ENCODE data around the gene TPM4. TPM values are rescaled to one million over a fixed set of nuclear protein-coding genes. Genes with fewer than 3 reads are reported as not detected.

The TPM4 gene
- total RNA-seq, 1 experiment from 2014 or later: 219 TPM

DNA sequence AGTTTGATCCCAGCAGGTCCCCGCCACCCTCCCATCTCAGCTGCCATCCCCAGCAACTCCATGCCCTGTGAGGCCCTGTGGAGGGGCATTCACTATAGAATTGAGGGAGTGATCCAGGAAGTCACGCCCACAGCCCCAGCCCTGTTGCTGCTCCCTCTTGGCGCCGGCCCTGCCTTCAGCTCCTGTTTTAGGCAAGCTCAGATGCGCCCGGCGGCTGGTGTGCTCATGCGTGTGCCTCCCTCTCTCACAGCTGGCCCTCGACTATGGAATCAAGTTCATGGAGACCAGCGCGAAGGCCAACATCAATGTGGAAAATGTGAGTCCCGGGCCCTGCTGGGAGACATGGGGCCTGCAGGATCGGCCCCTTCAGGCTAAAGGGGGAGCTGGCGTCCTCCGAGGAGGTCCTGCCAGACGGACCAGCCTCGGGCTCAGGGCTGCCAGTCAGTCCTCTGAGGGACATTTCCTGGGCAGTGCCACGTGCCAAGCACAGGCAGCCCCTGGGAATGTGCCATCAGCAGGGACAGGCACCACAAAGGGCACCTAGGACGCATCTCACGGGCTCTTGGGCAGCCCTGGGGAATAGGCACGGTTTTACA is 51.6 kb downstream of the TPM4 start:
- H3K36me3 Mint-ChIP-seq (ENCODE audit: insufficient read depth, unreplicated experiment): peaks cover 49% of the 10 kb centered on the region
- H3K27me3 Mint-ChIP-seq (ENCODE audit: unreplicated experiment): no peaks in the 10 kb centered on the region
- no peak overlapping the region for H3K4me3 Mint-ChIP-seq (ENCODE audit: low read depth, unreplicated experiment)
- CTCF ChIA-PET: no interaction called here
- DNase-seq: no peak
- BruUV-seq (replicated peaks): no TSS peak
- no peak overlapping the region for H3K27ac Mint-ChIP-seq (ENCODE audit: unreplicated experiment)
- TF ChIP-seq, protein P1, sequence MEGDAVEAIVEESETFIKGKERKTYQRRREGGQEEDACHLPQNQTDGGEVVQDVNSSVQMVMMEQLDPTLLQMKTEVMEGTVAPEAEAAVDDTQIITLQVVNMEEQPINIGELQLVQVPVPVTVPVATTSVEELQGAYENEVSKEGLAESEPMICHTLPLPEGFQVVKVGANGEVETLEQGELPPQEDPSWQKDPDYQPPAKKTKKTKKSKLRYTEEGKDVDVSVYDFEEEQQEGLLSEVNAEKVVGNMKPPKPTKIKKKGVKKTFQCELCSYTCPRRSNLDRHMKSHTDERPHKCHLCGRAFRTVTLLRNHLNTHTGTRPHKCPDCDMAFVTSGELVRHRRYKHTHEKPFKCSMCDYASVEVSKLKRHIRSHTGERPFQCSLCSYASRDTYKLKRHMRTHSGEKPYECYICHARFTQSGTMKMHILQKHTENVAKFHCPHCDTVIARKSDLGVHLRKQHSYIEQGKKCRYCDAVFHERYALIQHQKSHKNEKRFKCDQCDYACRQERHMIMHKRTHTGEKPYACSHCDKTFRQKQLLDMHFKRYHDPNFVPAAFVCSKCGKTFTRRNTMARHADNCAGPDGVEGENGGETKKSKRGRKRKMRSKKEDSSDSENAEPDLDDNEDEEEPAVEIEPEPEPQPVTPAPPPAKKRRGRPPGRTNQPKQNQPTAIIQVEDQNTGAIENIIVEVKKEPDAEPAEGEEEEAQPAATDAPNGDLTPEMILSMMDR (IDR thresholded peaks at IDR 0.05; ENCODE audit: unreplicated experiment): no peak
- H3K4me1 Mint-ChIP-seq (ENCODE audit: low read depth, unreplicated experiment): no peaks in the 10 kb centered on the region
- H3K9me3 Mint-ChIP-seq (ENCODE audit: low read depth, unreplicated experiment): no peaks in the 10 kb centered on the region
- intact Hi-C loops (cut with micrococcal nuclease; ENCODE audit: unreplicated experiment): no loop called here

DNA sequence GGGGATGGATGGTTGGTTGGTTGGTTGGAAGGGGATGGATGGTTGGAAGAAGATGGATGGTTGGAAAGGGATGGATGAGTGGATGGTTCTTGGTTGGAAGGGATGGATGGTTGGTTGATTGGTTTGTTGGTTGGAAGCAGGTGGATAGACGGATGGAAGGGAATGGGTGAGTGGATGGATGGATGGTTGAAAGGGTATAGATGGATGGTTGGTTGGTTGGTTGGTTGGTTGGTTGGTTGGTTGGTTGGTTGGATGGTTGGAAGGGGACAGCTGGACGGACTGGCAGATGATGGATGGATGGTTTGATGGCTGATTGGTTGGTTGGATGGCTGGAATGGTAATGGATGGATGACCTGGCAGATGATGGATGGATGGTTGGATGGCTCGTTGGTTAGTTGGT is 55.4 kb downstream of the TPM4 start:
- no TSS peak for BruUV-seq (replicated peaks)
- Mint-ChIP-seq H3K27ac (ENCODE audit: unreplicated experiment) (no peak overlapping the region), H3K4me1 (ENCODE audit: low read depth, unreplicated experiment) (no peaks in the 10 kb centered on the region), H3K4me3 (ENCODE audit: low read depth, unreplicated experiment) (no peak overlapping the region), H3K9me3 (ENCODE audit: low read depth, unreplicated experiment) (no peaks in the 10 kb centered on the region), H3K36me3 (ENCODE audit: insufficient read depth, unreplicated experiment) (peaks cover 50% of the 10 kb centered on the region), H3K27me3 (ENCODE audit: unreplicated experiment) (no peaks in the 10 kb centered on the region)
- TF ChIP-seq, protein P1 (IDR thresholded peaks at IDR 0.05; ENCODE audit: unreplicated experiment): no peak
- intact Hi-C loops (cut with micrococcal nuclease; ENCODE audit: unreplicated experiment): no loop called here
- CTCF ChIA-PET: no interaction called here
- DNase-seq: no peak

DNA sequence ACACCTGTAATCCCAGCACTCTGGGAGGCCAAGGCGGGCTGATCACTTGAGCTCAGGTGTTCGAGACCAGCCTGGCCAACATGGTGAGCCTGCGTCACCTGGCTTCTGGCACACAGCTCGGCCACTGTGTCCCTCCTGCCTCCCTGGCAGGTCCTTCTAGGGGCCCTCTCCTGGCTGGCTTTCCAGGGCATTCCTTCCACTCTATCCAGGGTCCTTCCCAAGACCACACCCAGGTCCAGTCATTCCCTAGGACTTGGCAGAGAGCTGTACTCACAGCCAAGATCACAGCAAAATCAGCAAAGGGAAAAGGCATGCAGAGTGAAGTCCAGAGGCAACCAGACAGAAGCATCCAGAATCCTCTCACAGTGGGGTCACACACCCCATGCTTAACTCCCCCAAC is 57.5 kb downstream of the TPM4 start:
- H3K4me1 Mint-ChIP-seq (ENCODE audit: low read depth, unreplicated experiment): no peaks in the 10 kb centered on the region
- TF ChIP-seq, protein P1 (IDR thresholded peaks at IDR 0.05; ENCODE audit: unreplicated experiment): no peak
- no TSS peak for BruUV-seq (replicated peaks)

DNA sequence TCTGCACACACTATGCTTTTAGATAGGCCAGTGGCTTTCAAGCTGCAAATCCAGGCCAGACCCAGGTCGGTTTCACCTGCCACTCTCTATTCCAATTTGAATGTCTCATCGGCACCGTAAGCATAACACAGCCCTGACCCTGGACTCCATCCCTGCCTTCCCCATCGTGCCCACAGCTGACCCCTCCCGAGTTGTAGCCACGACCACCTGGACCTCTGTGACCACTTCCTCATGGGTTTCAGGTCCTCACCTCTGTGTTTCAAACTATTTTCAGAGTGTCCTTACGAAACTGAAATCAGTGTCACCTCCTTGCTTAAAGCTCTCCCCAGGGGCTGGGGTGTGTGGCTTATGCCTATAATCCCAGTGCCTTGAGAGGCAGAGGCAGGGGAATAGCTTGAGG is 58.2 kb downstream of the TPM4 start:
- Mint-ChIP-seq H3K4me3 (ENCODE audit: low read depth, unreplicated experiment) (no peak overlapping the region), H3K27ac (ENCODE audit: unreplicated experiment) (no peak overlapping the region), H3K27me3 (ENCODE audit: unreplicated experiment) (no peaks in the 10 kb centered on the region), H3K36me3 (ENCODE audit: insufficient read depth, unreplicated experiment) (peaks cover 39% of the 10 kb centered on the region), H3K4me1 (ENCODE audit: low read depth, unreplicated experiment) (no peaks in the 10 kb centered on the region), H3K9me3 (ENCODE audit: low read depth, unreplicated experiment) (no peaks in the 10 kb centered on the region)
- DNase-seq: no peak
- no TSS peak for BruUV-seq (replicated peaks)
- intact Hi-C loops (cut with micrococcal nuclease; ENCODE audit: unreplicated experiment): no loop called here
- CTCF ChIA-PET: no interaction called here
- TF ChIP-seq, protein P1 (IDR thresholded peaks at IDR 0.05; ENCODE audit: unreplicated experiment): no peak

More for the DNA sequence above, 57.5 kb downstream of the TPM4 start:
- no peak for DNase-seq
- intact Hi-C loops (cut with micrococcal nuclease; ENCODE audit: unreplicated experiment): no loop called here
- peaks cover 44% of the 10 kb centered on the region for H3K36me3 Mint-ChIP-seq (ENCODE audit: insufficient read depth, unreplicated experiment)
- no peaks in the 10 kb centered on the region for H3K9me3 Mint-ChIP-seq (ENCODE audit: low read depth, unreplicated experiment)
- no peak overlapping the region for H3K27ac Mint-ChIP-seq (ENCODE audit: unreplicated experiment)
- H3K27me3 Mint-ChIP-seq (ENCODE audit: unreplicated experiment): no peaks in the 10 kb centered on the region
- H3K4me3 Mint-ChIP-seq (ENCODE audit: low read depth, unreplicated experiment): no peak overlapping the region
- CTCF ChIA-PET: interaction anchor here (0.7 kb wide), 2 partner anchors 198 to 1720 kb away, joined by 3 read pairs; no protein-coding TSS in a partner anchor

All from Calu3 (cell line).